GM19455 (cell line): Measurements from ENCODE around the gene ASAP2.
A peak's percentile ranks its signal among the peaks of the same experiment; 100 is the strongest.

ENCODE experiments used
- ATAC-seq: cut with Tn5 transposase; IDR thresholded peaks from one replicate; pipeline ENCODE4 v1.9.1; 2021; ENCODE audit not compliant: unreplicated experiment

The ASAP2 gene

GRCh38 chr2:9419541-9419940 lies 212.9 kb downstream of the ASAP2 start:
- ATAC-seq, result no peak

- no peak for ATAC-seq
Measured at GRCh38 chr2:9420495-9420894, 213.9 kb downstream of the ASAP2 start.

GRCh38 chr2:9422321-9423099 lies 215.9 kb downstream of the ASAP2 start:
- peak; percentile 29 for ATAC-seq

- ATAC-seq, result peak; percentile 82
Measured at GRCh38 chr2:9423100-9423921, 216.7 kb downstream of the ASAP2 start, which contains the start of the genes CPSF3 and ITGB1BP1. Gene CPSF3 (plus strand): TSS chr2:9423654. CDS start chr2:9423774, 120 bp downstream. Gene ITGB1BP1 (minus strand): TSS chr2:9423528. CDS start chr2:9418697, 4,831 bp downstream.

- ATAC-seq, result peak; percentile 2
Measured at GRCh38 chr2:9423922-9424272, 217.3 kb downstream of the ASAP2 start.

- no peak for ATAC-seq
Measured at GRCh38 chr2:9424447-9425164, 218.0 kb downstream of the ASAP2 start.

GRCh38 chr2:9428965-9429577 lies 222.5 kb downstream of the ASAP2 start:
- no peak for ATAC-seq

- ATAC-seq, result no peak
Measured at GRCh38 chr2:9430316-9431293, 224.0 kb downstream of the ASAP2 start.

GRCh38 chr2:9434489-9434888 lies 227.9 kb downstream of the ASAP2 start:
- no peak for ATAC-seq

- no peak for ATAC-seq
Measured at GRCh38 chr2:9439536-9439935, 232.9 kb downstream of the ASAP2 start.

- ATAC-seq, result no peak
Measured at GRCh38 chr2:9440058-9440727, 233.6 kb downstream of the ASAP2 start.

GRCh38 chr2:9441556-9441955 lies 234.9 kb downstream of the ASAP2 start:
- no peak for ATAC-seq

GRCh38 chr2:9443526-9443925 lies 236.9 kb downstream of the ASAP2 start:
- no peak for ATAC-seq

GRCh38 chr2:9445089-9445488 lies 238.5 kb downstream of the ASAP2 start:
- ATAC-seq, result no peak

GRCh38 chr2:9451231-9451630 lies 244.6 kb downstream of the ASAP2 start:
- ATAC-seq, result no peak
